SK-N-SH (cell line): ENCODE results near the gene POLR1E. TPM values are rescaled to one million over a fixed set of nuclear protein-coding genes. Genes with fewer than 3 reads are reported as not detected.

Source experiments
- CTCF ChIA-PET: fragments of 300-600, 350-600 bp; formaldehyde crosslinking; extraction: SDS; loops from one replicate; lab custom pipeline; 2021; lab: Yijun Ruan, JAX
- POLR2A ChIA-PET: fragments of 350-600 bp; sonication (Branson Sonifier 250); formaldehyde crosslinking; extraction: SDS; loops from one replicate; lab custom pipeline; 2020; ENCODE audit warnings: antibody characterized with exemption, inconsistent platforms; lab: Yijun Ruan, JAX
- DNase-seq: peaks from one replicate; pipeline ENCODE4 v3.0.0; 2012
- H2AFZ ChIP-seq: fragments of 200-600 bp; sonication (generic); 2 replicates; pipeline ENCODE4 v1.8.1; 2016; ENCODE audit warnings: antibody characterized with exemption, mild to moderate bottlenecking, low read depth
- H3F3A ChIP-seq: fragments of 200-600 bp; sonication (generic); replicated peaks from 2 replicates; pipeline ENCODE3; 2016; ENCODE audit warnings: antibody characterized with exemption, mild to moderate bottlenecking; ENCODE audit not compliant: insufficient read depth
- H3K27ac ChIP-seq, 2 experiments: fragments of 200-500 bp in 1 of 2; fragments of 200-600 bp in 1 of 2; sonication (Bioruptor generic) in 1 of 2; sonication (generic), shearing (Covaris generic) in 1 of 2; 2 replicates each; pipeline versions ENCODE4 v1.5.1 to v1.6.1; 2014 to 2016; ENCODE audit warnings: low read depth in 2 of 2, inconsistent platforms in 1 of 2, low read length in 1 of 2, mild to moderate bottlenecking in 1 of 2, mixed read lengths in 1 of 2
- H3K27me3 ChIP-seq: fragments of 200-600 bp; sonication (generic), shearing (Covaris generic); 2 replicates; pipeline ENCODE4 v1.6.1; 2016; ENCODE audit warnings: mixed run types; ENCODE audit not compliant: insufficient read depth
- H3K36me3 ChIP-seq, 2 experiments: fragments of 200-500 bp in 1 of 2; fragments of 200-600 bp in 1 of 2; sonication (Bioruptor generic) in 1 of 2; sonication (generic) in 1 of 2; replicated peaks in 1 of 2; 2 replicates each; pipeline versions ENCODE3 to v1.5.1; 2014 to 2016; ENCODE audit warnings: low read length in 1 of 2, mild to moderate bottlenecking in 1 of 2; ENCODE audit not compliant: insufficient read depth in 2 of 2, control insufficient read depth in 1 of 2
- H3K4me1 ChIP-seq, 2 experiments: fragments of 200-500 bp in 1 of 2; fragments of 200-600 bp in 1 of 2; sonication (Bioruptor generic) in 1 of 2; sonication (generic), shearing (Covaris generic) in 1 of 2; 2 replicates each; pipeline versions ENCODE4 v1.5.1 to v1.6.1; 2014 to 2016; ENCODE audit warnings: low read depth in 1 of 2, low read length in 1 of 2, mixed run types in 1 of 2; ENCODE audit not compliant: insufficient read depth in 2 of 2, control insufficient read depth in 1 of 2
- H3K4me2 ChIP-seq: fragments of 200-600 bp; sonication (generic), shearing (Covaris generic); 2 replicates; pipeline ENCODE4 v1.6.1; 2017; ENCODE audit warnings: mixed run types
- H3K4me3 ChIP-seq, 2 experiments: fragments of 200-500 bp in 1 of 2; fragments of 200-600 bp in 1 of 2; sonication (Bioruptor generic) in 1 of 2; sonication (generic), shearing (Covaris generic) in 1 of 2; 2 replicates each; pipeline versions ENCODE4 v1.5.1 to v1.8.1; 2014 to 2016; ENCODE audit warnings: low read depth in 2 of 2, inconsistent platforms in 1 of 2, low read length in 1 of 2, mild to moderate bottlenecking in 1 of 2, mixed read lengths in 1 of 2, moderate library complexity in 1 of 2
- H3K79me2 ChIP-seq: fragments of 200-600 bp; sonication (generic); 2 replicates; pipeline ENCODE4 v1.8.1; 2017; ENCODE audit warnings: mild to moderate bottlenecking; ENCODE audit not compliant: insufficient read depth
- H3K9ac ChIP-seq: fragments of 200-600 bp; sonication (generic); 2 replicates; pipeline ENCODE4 v1.6.1; 2017; ENCODE audit warnings: mixed run types
- H3K9me2 ChIP-seq: fragments of 200-600 bp; sonication (generic); 2 replicates; pipeline ENCODE4 v1.6.1; 2017; ENCODE audit warnings: mixed run types
- H3K9me3 ChIP-seq: fragments of 200-600 bp; sonication (generic); 2 replicates; pipeline ENCODE4 v1.6.1; 2017; ENCODE audit warnings: mixed run types, mild to moderate bottlenecking, moderate library complexity
- H4K20me1 ChIP-seq: fragments of 200-600 bp; sonication (generic); 2 replicates; pipeline ENCODE4 v1.6.1; 2017; ENCODE audit warnings: mild to moderate bottlenecking, mixed run types; ENCODE audit not compliant: insufficient read depth
- CTCF ChIP-seq: fragments of 200-600 bp; sonication (generic); IDR thresholded peaks from 2 replicates; pipeline ENCODE4 v1.6.1; 2017; ENCODE audit warnings: antibody characterized with exemption, mild to moderate bottlenecking, moderate library complexity
- ELF1 ChIP-seq: IDR thresholded peaks from 2 replicates; pipeline ENCODE4 v1.4.0; 2012
- EZH2phosphoT487 ChIP-seq: fragments of 200-600 bp; sonication (generic); IDR thresholded peaks from 2 replicates; pipeline ENCODE4 v1.6.1; 2017; ENCODE audit warnings: low read depth, mixed run types, mild to moderate bottlenecking, antibody characterized with exemption, moderate library complexity, borderline replicate concordance
- FOSL2 ChIP-seq: IDR thresholded peaks from 2 replicates; pipeline ENCODE4 v1.4.0; 2012; ENCODE audit warnings: low read depth, mild to moderate bottlenecking, moderate library complexity, borderline replicate concordance
- FOXM1 ChIP-seq: IDR thresholded peaks from 2 replicates; pipeline ENCODE4 v1.4.0; 2012; ENCODE audit warnings: low read depth, mild to moderate bottlenecking
- JUND ChIP-seq: IDR thresholded peaks from 2 replicates; pipeline ENCODE4 v1.4.0; 2012
- MXI1 ChIP-seq: IDR thresholded peaks from 2 replicates; pipeline ENCODE4 v1.6.1; 2012; ENCODE audit warnings: mild to moderate bottlenecking, low read depth, low read length, improper control_type of control experiment
- NFIC ChIP-seq: IDR thresholded peaks from 2 replicates; pipeline ENCODE4 v1.4.0; 2012; ENCODE audit warnings: borderline replicate concordance
- NRF1 ChIP-seq: IDR thresholded peaks from 2 replicates; pipeline ENCODE4 v1.6.1; 2012; ENCODE audit warnings: low read depth, mild to moderate bottlenecking, low read length
- POLR2AphosphoS5 ChIP-seq: IDR thresholded peaks from 2 replicates; pipeline ENCODE4 v1.6.1; 2012; ENCODE audit warnings: low read depth, low read length
- RCOR1 ChIP-seq: fragments of 150-350 bp; IDR thresholded peaks from 2 replicates; pipeline ENCODE4 v1.6.1; 2017; ENCODE audit warnings: antibody characterized with exemption, low read length
- RFX5 ChIP-seq: IDR thresholded peaks from 2 replicates; pipeline ENCODE4 v1.6.1; 2012; ENCODE audit warnings: mild to moderate bottlenecking, improper control_type of control experiment, low read length
- SMC3 ChIP-seq: IDR thresholded peaks from 2 replicates; pipeline ENCODE4 v1.6.1; 2012; ENCODE audit warnings: low read depth, low read length, improper control_type of control experiment
- USF2 ChIP-seq: fragments of 150-350 bp; IDR thresholded peaks from 2 replicates; pipeline ENCODE4 v1.6.1; 2017; ENCODE audit warnings: antibody characterized with exemption, low read length, low read depth, borderline replicate concordance
- WGBS: methylation state at CpG from one replicate; pipeline ENCODE4 v1.1.6; 2017; ENCODE audit warnings: low lambda C conversion rate; 5-methylcytosine and 5-hydroxymethylcytosine counted together
- polyA plus RNA-seq, 3 experiments: library from polyadenylated mRNA; depleted of rRNA; stranded (reverse); fragments of >200 nt; gene quantifications; 2 replicates each; pipeline ENCODE4 v1.2.3, GENCODE V29; 2012
- TF ChIP-seq, protein P1 (sequence below): IDR thresholded peaks from 2 replicates; pipeline ENCODE4 v1.4.0; 2012; ENCODE audit warnings: low read depth

POLR1E gene
- polyA plus RNA-seq, 1 of the 3 experiments (the other 2 are of a cell fraction), result 38.8 TPM

- H3K4me3 ChIP-seq, result no peak overlapping the region
- H3K9ac ChIP-seq, result no peak overlapping the region
- peaks cover 50 to 54% of the 10 kb centered on the region in 2 experiments for H3K36me3 ChIP-seq
- POLR2A ChIA-PET, result no interaction called here
- no peaks in the 10 kb centered on the region for H3K9me3 ChIP-seq
- H3K9me2 ChIP-seq, result no peaks in the 10 kb centered on the region
- WGBS, result 100% methylated on average over 2 of the region's 2 CpGs
- H4K20me1 ChIP-seq, result peaks cover 82% of the 10 kb centered on the region
- H2AFZ ChIP-seq, result no peak overlapping the region
- DNase-seq, result no peak
- H3K27ac ChIP-seq, result no peak overlapping the region
- peaks cover 84% of the 10 kb centered on the region for H3K79me2 ChIP-seq
- H3K4me1 ChIP-seq, result peaks cover 0 to 8% of the 10 kb centered on the region in 2 experiments; a peak in 2 of 4 replicates
- TF ChIP-seq NRF1 (no peak), NFIC (no peak), SMC3 (no peak), EZH2phosphoT487 (no peak), MXI1 (no peak), JUND (no peak), CTCF (no peak), RFX5 (no peak)
- TF ChIP-seq, all 33 proteins: peak for 0
- Histone ChIP-seq H3F3A (peaks cover 12% of the 10 kb centered on the region), H3K4me2 (no peak overlapping the region), H3K27me3 (no peaks in the 10 kb centered on the region)
- CTCF ChIA-PET, result no interaction called here
Observed at GRCh38 chr9:37442556-37442955, 43.2 kb upstream of the POLR1E start.

- H3K27ac ChIP-seq, result no peak overlapping the region
- peaks cover 14% of the 10 kb centered on the region for H3F3A ChIP-seq
- no peaks in the 10 kb centered on the region for H3K27me3 ChIP-seq
- H3K36me3 ChIP-seq, result peaks cover 40 to 52% of the 10 kb centered on the region in 2 experiments
- ChIA-PET CTCF (no interaction called here), POLR2A (no interaction called here)
- H4K20me1 ChIP-seq, result peaks cover 76% of the 10 kb centered on the region
- no peak overlapping the region for H3K9ac ChIP-seq
- H3K4me1 ChIP-seq, result peaks cover 0 to 8% of the 10 kb centered on the region in 2 experiments; a peak in 2 of 4 replicates
- H3K4me2 ChIP-seq, result no peak overlapping the region
- no peaks in the 10 kb centered on the region for H3K9me3 ChIP-seq
- no peak overlapping the region for H3K4me3 ChIP-seq
- 95% methylated on average over 5 of the region's 5 CpGs for WGBS
- DNase-seq, result no peak
- H3K79me2 ChIP-seq, result peaks cover 84% of the 10 kb centered on the region
- H3K9me2 ChIP-seq, result no peaks in the 10 kb centered on the region
- no peak overlapping the region for H2AFZ ChIP-seq
- TF ChIP-seq FOSL2, result no peak
- no peak for TF ChIP-seq USF2
- no peak for TF ChIP-seq FOXM1
- TF ChIP-seq, protein P1, sequence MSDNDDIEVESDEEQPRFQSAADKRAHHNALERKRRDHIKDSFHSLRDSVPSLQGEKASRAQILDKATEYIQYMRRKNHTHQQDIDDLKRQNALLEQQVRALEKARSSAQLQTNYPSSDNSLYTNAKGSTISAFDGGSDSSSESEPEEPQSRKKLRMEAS, result no peak
- no peak for TF ChIP-seq EZH2phosphoT487
- no peak for TF ChIP-seq RCOR1
- TF ChIP-seq ELF1, result no peak
- TF ChIP-seq NRF1, result no peak
- no peak for TF ChIP-seq POLR2AphosphoS5
Observed at GRCh38 chr9:37443566-37443965, 42.2 kb upstream of the POLR1E start.
